Tibial artery (tissue), 4 donors: ENCODE results near the gene LYPLA2.

Source experiments
- DNase-seq, 2 donors: peaks; one replicate each; pipeline ENCODE4 v3.0.0-alpha.2; 2019
- H3K27ac ChIP-seq, 2 donors: fragments of 200-600 bp; sonication (generic) in 1 of 2; 1 replicate in 1 of 2; 2 replicates in 1 of 2; pipeline ENCODE4 v1.5.1; 2018 to 2019; ENCODE audit warnings: mild to moderate bottlenecking in 1 of 2
- H3K27me3 ChIP-seq, 2 donors: fragments of 200-600 bp; sonication (generic) in 1 of 2; one replicate each; pipeline versions ENCODE4 v1.5.1 to v1.6.0; 2016 to 2019
- H3K36me3 ChIP-seq, 3 donors: fragments of 200-600 bp; sonication (generic) in 2 of 3; one replicate each; pipeline ENCODE4 v1.5.1; 2016 to 2019; ENCODE audit warnings: mild to moderate bottlenecking in 2 of 3
- H3K4me1 ChIP-seq, 4 donors: fragments of 200-600 bp; sonication (generic) in 2 of 4; 1 replicate in 3 of 4; 2 replicates in 1 of 4; pipeline ENCODE4 v1.5.1; 2016 to 2019
- H3K4me3 ChIP-seq, 2 donors: fragments of 200-600 bp; sonication (generic) in 1 of 2; 1 replicate in 1 of 2; 2 replicates in 1 of 2; pipeline ENCODE4 v1.5.1; 2018 to 2019; ENCODE audit warnings: mild to moderate bottlenecking in 2 of 2
- H3K9me3 ChIP-seq, 3 donors: fragments of 200-600 bp; sonication (generic) in 1 of 3; one replicate each; pipeline ENCODE4 v1.5.1; 2016 to 2019
- CTCF ChIP-seq, 2 experiments: fragments of 200-600 bp in 1 of 2; fragments of 450-650 bp in 1 of 2; IDR thresholded peaks; one replicate each; pipeline ENCODE4 v1.5.1; 2017 to 2019; ENCODE audit warnings: antibody characterized with exemption in 2 of 2, mild to moderate bottlenecking in 1 of 2, moderate library complexity in 1 of 2
- intact Hi-C: fragments of 100-400 bp; cut with DNase I; formaldehyde crosslinking; loops from one replicate; pipeline ENCODE4 v1.15.0; 2023; ENCODE audit warnings: low total_unique reads

The LYPLA2 gene

DNA sequence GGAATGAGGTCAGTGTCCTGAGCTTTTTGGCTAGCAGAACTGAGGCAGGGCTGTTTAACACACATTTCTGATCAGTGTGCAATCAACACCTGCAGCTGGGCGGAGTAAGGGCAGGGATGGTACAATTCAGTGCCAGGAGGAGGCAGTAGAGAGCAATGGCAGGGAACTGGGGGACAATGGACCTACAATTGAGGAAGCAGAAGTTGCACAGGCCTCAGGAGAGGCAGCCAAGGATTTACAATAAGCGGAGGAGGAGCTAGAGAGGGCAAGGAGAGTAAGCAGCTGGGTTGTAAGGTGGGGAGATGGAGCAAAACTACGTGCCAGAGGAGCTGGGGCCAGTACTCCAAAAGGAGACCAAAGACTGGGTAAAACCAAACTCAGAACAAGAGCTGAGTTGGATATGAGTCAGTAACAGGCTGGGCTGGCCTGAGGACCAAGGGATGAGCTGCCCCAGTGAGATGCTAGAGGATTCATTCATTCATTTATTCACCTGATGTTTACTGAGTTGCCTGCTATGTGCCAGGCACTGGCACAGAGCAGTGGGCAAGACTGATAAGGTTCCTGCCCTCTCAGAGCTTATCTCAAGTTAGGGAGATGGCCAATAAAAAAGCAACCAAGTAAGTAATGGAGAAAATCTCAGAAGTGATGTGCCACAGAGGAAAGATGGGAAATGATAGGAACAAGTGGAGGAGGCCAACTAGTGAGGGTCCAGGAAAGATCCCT is 20.0 kb downstream of the LYPLA2 start:
- Histone ChIP-seq H3K36me3 (peaks cover 29 to 85% (median 65%) of the 10 kb centered on the region in 3 donors), H3K9me3 (no peaks in the 10 kb centered on the region), H3K27me3 (no peaks in the 10 kb centered on the region), H3K27ac (no peak overlapping the region), H3K4me1 (no peaks in the 10 kb centered on the region), H3K4me3 (no peak overlapping the region)
- TF ChIP-seq CTCF (IDR thresholded peaks at IDR 0.05) = peak; percentile 39 to 51
- intact Hi-C loops = loop anchor here (10.0 kb wide), 1 partner anchor 104 kb away; the partner anchor contains the start of gene CNR2
- no peak for DNase-seq

DNA sequence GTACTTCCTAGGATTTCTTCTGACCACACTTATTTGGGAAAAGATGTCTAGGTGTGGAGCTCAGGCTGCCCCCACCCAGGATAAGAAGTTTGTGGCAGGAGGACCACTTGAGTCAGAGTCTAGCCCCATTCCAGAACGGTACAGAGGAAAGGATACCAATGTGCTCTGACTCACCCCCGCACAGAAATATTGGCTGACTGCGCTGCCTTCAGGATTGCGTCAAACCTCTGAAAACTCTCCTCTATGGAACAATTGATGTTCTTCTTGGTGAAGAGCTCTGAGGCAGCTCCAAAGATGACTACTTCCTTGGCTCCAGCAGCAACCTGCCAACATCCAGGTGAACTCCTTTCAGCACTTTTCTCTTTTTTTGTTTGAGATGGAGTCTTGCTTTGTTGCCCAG is 23.1 kb downstream of the LYPLA2 start:
- Histone ChIP-seq H3K27ac (no peak overlapping the region), H3K9me3 (no peaks in the 10 kb centered on the region), H3K4me1 (no peaks in the 10 kb centered on the region), H3K4me3 (no peak overlapping the region), H3K27me3 (no peaks in the 10 kb centered on the region), H3K36me3 (peaks cover 45 to 86% (median 69%) of the 10 kb centered on the region in 3 donors)
- no peak for TF ChIP-seq CTCF (IDR thresholded peaks at IDR 0.05)
- intact Hi-C loops = loop anchor here (10.0 kb wide), 1 partner anchor 101 kb away; the partner anchor contains the start of gene CNR2
- no peak for DNase-seq

- H3K27me3 ChIP-seq = no peaks in the 10 kb centered on the region
- no peak overlapping the region for H3K4me3 ChIP-seq
- intact Hi-C loops = loop anchor here (10.0 kb wide), 1 partner anchor 98 kb away; the partner anchor contains the start of gene CNR2
- H3K36me3 ChIP-seq = peaks cover 45 to 91% (median 74%) of the 10 kb centered on the region in 3 donors
- TF ChIP-seq CTCF (IDR thresholded peaks at IDR 0.05) = no peak
- no peaks in the 10 kb centered on the region for H3K9me3 ChIP-seq
- H3K4me1 ChIP-seq = no peaks in the 10 kb centered on the region
- DNase-seq = no peak
- H3K27ac ChIP-seq = no peak overlapping the region
Measured at GRCh38 chr1:23816361-23816760, 25.4 kb downstream of the LYPLA2 start.

DNA sequence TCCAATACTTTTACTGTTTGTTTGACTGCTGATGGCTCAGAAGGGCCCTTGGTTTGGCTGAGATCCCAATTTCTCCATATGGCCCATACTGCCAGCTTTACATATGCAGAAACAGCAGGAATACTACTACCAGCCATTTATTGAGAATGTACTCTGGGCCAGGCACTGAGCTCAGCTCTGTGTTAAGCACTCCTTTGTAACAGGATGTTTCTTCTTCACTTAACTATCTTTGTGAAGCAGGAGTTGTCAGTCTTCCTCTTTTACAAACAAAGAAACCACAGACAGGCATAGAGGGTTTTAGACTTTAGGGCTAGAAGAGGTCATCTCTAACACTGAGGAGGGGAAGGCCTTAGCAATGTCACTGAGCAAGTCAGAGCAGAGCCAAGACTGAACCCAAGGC is 26.0 kb downstream of the LYPLA2 start:
- H3K4me1 ChIP-seq = no peaks in the 10 kb centered on the region
- no peaks in the 10 kb centered on the region for H3K9me3 ChIP-seq
- H3K4me3 ChIP-seq = no peak overlapping the region
- TF ChIP-seq CTCF (IDR thresholded peaks at IDR 0.05) = no peak
- intact Hi-C loops = loop anchor here (10.0 kb wide), 1 partner anchor 98 kb away; the partner anchor contains the start of gene CNR2
- no peaks in the 10 kb centered on the region for H3K27me3 ChIP-seq
- DNase-seq = no peak
- H3K27ac ChIP-seq = no peak overlapping the region
- H3K36me3 ChIP-seq = peaks cover 45 to 85% (median 74%) of the 10 kb centered on the region in 3 donors

DNA sequence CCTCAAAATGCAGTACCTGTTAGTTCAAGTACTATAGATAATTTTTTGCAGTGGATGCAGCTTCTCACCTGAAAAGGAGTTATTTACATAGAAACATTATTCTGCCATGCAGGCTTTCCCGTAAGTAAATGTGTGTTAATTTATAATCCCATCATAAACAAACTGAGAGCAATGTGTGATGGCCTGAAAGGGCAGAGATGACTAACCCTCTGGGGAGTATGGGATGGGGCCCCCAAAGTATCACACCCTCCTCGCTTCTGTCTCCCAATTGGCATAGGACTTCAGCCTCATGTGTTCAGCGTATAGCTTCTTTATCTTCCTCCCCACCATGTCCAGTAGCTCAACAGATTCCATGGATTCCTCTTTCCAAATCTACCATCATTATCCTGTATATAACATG is 26.7 kb downstream of the LYPLA2 start:
- H3K36me3 ChIP-seq = peaks cover 38 to 78% (median 67%) of the 10 kb centered on the region in 3 donors
- TF ChIP-seq CTCF (IDR thresholded peaks at IDR 0.05) = no peak
- no peak overlapping the region for H3K27ac ChIP-seq
- no peaks in the 10 kb centered on the region for H3K9me3 ChIP-seq
- no peak overlapping the region for H3K4me3 ChIP-seq
- no peaks in the 10 kb centered on the region for H3K27me3 ChIP-seq
- intact Hi-C loops = loop anchor here (10.0 kb wide), 1 partner anchor 97 kb away; the partner anchor contains the start of gene CNR2
- H3K4me1 ChIP-seq = no peaks in the 10 kb centered on the region
- DNase-seq = no peak
